SK-N-MC (cell line): ENCODE data around the gene CCDC197.

Experiments
- EZH2 ChIP-seq: fragments of 200-600 bp; sonication (generic); IDR thresholded peaks from one replicate; pipeline ENCODE4 v1.6.1; 2017; ENCODE audit warnings: antibody characterized with exemption
- POLR2AphosphoS5 ChIP-seq: IDR thresholded peaks from 2 replicates; pipeline ENCODE4 v1.6.1; 2012; ENCODE audit warnings: mild to moderate bottlenecking, low read depth, low read length, borderline replicate concordance

GRCh38 chr14:93954900-93955849 lies 41.9 kb upstream of the CCDC197 start:
- TF ChIP-seq EZH2 (no peak), POLR2AphosphoS5 (no peak)
